Cortex of kidney (tissue), 1 donor: Measurements from ENCODE around the gene FBRSL1.
"Not testable (repeated sequence)": the region's sequence is repeated elsewhere in the genome, so short reads cannot be mapped to it uniquely, and the experiment has no call there.

Experiments
- DNase-seq: peaks from one replicate; lab custom pipeline; 2025; lab: John Stamatoyannopoulos, UW

The FBRSL1 gene

DNA sequence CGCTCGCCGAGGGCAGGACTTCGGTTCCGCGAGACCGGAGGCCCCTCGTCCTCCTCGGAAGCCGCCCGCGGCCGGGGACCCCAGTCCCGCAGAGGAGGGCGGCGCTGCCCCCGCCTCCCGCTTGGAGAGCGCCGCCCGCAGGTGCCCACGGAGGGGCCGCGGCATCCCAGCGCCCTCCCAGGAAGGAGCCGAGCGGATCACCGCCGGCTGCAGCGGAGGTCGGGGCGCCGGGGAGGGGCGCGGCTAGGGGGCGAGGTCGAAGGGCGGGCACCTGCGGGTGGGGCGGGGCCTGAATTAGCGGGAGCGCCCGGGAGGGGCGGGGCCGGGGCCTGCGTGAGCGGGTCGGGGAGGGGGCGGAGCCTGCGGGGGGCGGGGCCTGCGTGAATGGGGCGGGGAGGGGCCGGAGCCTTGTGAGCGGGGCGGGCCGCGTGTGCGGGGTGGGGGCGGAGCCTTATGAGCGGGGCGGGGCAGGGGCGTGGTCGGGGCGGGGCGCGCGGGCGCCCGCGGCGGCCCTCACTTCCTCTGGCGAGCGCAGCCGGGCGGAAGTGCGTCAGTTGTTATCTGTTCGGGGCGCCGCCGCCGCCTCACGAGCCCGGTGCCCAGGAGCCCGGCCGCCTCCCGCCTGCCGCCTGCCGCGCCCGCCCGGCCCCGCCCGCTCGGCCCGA is at the start of gene FBRSL1:
FBRSL1 (plus strand) TSS at position 550 of the 665 bp plus-strand sequence.
- DNase-seq: no peak

- not testable (repeated sequence) for DNase-seq
Observed at GRCh38 chr12:132440420-132440819, 49.5 kb upstream of the FBRSL1 start.

DNA sequence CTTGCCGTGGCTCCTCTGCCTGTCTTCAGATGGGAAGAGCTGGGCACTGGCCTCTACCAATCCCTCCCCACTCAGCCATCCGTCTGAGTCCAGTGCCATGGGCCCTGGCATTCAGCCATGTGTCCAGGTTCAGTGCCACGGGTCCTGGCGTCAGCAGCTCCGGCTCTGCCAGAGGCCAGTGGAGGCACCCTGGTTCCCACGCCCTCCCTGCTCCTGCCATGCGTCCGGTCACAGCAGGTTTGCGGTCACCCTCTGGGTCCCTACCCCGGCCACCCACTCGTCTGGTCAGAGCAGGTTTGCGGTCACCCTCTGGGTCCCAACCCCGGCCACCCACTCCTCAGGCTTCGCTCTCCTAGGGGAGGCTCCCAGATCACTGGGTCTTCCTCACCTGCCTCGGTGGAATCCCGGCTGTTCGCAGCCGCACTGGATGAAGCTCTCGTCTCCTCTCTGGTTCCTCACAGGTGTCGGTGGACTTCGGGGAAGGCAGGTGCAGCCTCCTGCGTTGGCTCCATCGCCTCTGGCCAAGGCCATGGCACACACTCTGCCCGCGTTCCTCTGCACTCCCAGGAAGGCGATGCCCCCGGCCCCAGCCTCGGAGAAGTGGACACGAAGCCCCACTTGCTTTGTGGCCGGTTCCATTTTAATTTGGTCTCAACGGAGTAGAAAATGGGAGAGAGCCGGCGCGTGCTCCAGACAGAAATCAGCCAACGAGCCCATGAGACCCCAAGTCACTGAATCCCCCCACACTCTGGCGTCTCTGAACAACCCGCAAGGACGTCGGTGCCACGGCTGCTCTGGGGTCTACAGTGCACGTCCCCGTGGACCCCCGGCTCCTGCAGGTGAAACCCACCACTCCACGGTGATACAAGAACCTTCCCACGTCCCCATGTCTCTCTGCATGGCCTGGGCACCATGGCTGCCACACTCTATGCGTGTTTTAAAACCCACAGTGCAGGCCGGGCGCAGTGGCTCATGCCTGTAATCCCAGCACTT is 47.8 kb upstream of the FBRSL1 start:
- DNase-seq: no peak

GRCh38 chr12:132443091-132443490 is 46.9 kb upstream of the FBRSL1 start:
- no peak for DNase-seq

- DNase-seq: no peak
Observed at GRCh38 chr12:132444283-132444682, 45.7 kb upstream of the FBRSL1 start.

DNA sequence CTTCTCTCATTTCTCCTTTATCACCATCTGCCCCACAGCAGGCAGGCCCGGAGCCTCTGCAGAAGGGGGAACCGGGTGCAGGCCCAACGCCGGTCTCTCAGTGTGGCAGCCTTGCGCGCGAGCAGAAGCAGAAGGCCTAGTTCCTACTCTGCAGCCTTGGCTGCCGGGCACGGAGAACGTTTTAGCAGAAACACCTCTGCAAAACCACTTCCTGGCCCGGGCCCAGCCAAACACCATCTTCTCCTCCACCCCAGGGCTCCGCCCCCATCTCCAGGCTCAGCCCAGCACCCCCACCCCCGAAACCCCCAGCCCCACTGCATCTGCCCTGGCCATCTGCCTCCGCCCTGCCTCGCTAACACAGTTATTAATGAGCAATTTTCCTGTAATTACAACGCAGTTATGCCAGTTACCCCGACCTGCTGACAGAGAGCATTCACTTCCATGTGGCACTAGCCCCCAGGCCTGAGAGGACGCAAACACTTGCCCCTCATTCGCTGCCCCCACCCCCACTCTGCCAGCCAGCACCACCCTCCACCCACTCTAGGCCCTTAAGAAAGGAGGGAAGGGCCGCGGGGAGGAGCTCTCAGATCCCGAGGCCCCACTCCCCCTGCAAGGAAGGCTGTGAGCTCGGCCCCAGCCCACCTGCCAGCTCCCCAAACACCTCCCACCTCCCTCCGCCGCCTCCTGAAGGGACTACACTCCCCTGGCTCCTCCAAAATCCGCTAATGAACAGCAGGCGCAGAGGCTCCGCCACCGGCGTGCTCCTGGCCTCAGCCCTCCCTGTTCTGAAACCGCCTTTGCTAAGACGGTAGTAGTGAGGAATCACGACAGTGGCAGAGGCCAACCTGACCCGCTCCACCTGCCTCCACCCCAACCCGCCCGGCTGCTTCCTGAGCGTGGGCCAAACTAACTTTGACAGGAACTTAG is 44.7 kb upstream of the FBRSL1 start:
- no peak for DNase-seq

DNA sequence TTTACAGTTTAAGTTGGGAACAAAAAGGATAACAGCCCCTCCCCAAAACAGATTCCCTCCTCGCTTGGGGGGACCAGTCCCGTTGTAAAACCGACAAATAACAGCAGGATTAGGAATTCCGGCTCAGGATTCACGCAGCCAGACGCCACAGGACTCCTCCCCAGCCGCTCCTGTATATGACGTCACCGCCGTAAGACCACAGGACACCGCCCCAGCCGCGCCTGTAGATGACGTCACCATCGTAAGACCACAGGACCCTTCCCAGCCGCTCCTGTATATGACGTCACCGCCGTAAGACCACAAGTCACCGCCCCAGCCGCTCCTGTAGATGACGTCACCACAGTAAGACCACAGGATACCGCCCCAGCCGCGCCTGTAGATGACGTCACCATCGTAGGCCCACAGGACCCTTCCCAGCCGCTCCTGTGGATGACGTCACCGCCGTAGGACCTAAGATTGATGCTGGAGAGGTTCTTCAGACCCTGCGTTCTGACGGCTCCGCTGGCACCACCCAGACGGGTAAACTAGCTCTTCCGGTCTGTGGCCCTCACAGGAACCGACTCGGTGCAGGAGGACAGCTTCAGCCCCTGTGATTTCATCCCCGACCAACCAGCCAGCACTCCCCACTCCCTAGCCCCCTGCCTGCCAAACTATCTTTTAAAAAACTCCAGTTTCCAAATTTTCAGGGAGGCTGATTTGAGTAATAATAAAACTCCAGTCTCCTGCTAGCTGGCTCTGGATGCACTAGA is 43.9 kb upstream of the FBRSL1 start:
- DNase-seq: no peak

GRCh38 chr12:132446633-132447326 is 43.2 kb upstream of the FBRSL1 start:
- no peak for DNase-seq

GRCh38 chr12:132447327-132447720 is 42.6 kb upstream of the FBRSL1 start:
- DNase-seq: no peak

DNA sequence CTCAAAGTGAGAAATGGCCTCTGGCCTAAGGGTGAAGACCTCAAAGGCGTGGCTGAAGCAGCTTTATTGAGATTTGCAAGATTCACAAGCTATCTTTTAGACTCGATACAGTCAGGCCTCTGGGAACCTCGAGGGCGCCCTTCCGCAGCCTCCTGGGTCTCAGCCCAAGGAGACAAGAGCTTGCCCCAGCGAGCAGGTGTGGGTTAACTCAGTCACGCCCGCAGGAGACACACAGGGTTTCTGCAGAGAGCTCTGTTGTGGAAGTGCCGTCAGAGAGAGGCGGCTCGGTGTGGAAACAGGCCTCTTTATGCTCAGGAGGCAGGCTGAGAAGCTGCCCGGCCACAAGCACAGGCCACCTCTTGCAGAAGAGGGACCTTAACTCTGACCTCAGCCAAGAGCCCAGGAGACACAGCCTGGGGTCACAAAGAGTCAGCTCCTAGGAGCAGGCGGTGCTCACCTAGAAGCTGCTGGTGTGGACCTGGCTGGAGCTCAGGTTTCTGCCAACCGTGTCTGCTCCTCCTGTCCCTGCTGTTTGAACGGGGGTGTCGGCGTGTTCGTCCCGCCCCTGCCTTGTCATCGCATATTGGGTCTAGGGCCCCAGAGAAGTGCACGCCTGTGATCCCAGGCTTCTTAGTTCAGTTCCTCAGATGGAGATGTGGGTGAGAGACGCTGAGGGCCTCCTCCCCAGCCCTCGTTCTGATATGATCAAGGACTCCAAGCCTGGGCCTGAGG is 42.1 kb upstream of the FBRSL1 start:
- DNase-seq: no peak

DNA sequence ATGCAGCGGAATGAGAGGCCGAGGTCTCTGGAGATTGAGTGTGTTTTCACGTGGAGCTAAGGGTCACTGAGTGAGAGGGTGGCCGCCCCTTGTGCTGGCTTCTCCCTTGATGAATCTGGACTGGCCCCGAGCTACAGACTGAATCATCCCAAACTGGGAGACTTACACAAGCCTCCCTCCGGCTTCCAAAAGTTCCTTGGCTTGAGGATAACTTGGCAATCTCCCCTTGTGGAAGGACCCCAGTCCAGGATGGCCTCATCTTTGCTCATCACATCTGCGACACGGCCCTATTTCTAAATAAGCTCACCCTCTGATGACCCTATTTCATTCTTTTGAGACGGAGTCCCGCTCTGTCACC is 41.5 kb upstream of the FBRSL1 start:
- no peak for DNase-seq

- DNase-seq: no peak
Observed at GRCh38 chr12:132449565-132450417, 40.2 kb upstream of the FBRSL1 start.

GRCh38 chr12:132450418-132451171 is 39.4 kb upstream of the FBRSL1 start:
- DNase-seq: no peak

GRCh38 chr12:132451172-132451835 is 38.6 kb upstream of the FBRSL1 start:
- no peak for DNase-seq

DNA sequence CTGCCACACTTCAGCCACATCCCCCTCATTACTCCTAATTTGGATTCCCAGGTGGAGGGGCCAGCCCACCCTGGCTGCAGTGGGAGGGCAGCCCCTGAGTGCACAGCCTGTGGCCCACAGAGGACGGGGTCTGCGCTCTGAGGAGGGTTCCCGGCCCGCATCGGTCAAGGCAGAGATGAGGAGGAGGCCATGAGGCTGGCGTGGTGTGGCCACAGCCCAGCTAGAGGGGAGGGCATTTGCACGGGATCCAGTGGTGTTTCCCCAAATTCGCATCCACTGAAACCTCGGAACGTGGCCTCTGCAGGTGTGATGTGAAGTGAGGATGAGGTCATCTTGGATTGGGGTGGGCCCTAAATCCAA is 38.1 kb upstream of the FBRSL1 start:
- DNase-seq: no peak

DNA sequence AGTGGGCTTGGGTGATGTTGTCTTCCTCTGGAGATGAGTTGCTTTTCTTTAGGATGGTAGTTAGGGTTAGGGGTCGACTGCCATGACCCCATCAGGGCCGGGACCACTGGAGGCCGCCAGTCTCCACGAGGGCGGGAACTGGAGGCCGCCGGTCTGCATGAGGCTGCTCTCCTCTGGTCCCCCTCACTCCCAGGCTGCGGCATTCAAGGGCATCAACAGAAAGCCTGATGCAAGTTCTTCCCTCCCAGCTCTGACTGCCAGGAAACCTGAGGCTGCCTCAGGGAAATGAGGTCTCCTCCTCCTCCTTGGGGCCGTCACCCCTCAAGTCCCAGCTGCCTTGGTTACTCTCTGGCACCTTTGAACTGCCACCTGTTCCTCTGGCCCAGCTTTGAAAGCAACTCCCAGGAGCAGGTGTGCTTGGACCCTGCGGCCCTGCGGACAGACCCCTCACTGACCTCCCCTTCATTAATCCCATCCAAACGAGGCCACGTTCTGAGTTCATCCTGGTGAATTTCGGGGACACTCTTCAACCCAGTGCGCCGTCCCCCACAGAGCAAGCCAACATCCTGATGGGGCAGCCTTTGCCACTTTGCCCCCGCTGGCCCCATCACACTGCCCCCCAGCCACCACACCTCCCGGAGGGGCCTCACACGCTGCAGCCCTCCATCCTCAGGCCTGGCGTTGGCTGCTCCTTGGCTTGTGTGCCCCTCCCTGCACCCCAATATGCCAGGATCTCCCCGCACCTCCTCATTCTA is 37.2 kb upstream of the FBRSL1 start:
- DNase-seq: no peak
